Measurements from ENCODE around the gene FSIP1. TPM values are rescaled to one million over a fixed set of nuclear protein-coding genes. Genes with fewer than 3 reads are reported as not detected.

The FSIP1 gene
- total RNA-seq, 1 experiment from 2014 or later, result 0.61 TPM

DNA sequence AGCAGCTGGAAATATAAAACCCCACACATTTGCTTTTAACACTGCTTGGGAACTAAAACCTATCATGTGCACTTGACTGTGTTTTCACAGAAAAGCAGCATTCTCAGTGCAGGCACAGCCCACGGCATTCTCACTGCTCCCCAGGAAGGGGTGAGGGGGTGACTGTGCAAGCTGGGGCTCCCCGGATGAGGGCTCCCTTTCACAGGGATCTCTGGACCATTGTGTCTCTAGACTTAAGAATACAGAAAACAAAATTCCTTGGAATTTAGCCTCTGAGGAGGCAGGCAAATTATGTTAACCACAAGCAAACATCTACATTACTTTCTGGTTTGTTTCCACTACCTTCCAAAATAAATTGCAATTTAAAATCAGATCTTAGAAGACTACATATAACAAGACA, 100.3 kb downstream of the FSIP1 start:
- ChIA-PET CTCF (interaction anchor here (1.2 kb wide), 1 partner anchor 74 kb away, joined by 4 read pairs; no protein-coding TSS in a partner anchor), POLR2A (no interaction called here)
- TF ChIP-seq, protein P1, sequence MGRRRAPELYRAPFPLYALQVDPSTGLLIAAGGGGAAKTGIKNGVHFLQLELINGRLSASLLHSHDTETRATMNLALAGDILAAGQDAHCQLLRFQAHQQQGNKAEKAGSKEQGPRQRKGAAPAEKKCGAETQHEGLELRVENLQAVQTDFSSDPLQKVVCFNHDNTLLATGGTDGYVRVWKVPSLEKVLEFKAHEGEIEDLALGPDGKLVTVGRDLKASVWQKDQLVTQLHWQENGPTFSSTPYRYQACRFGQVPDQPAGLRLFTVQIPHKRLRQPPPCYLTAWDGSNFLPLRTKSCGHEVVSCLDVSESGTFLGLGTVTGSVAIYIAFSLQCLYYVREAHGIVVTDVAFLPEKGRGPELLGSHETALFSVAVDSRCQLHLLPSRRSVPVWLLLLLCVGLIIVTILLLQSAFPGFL (CRISPR knock-in tag; IDR thresholded peaks at IDR 0.05; ENCODE audit: borderline replicate concordance), result no peak
- TF ChIP-seq, protein P2, sequence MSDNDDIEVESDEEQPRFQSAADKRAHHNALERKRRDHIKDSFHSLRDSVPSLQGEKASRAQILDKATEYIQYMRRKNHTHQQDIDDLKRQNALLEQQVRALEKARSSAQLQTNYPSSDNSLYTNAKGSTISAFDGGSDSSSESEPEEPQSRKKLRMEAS (CRISPR knock-in tag; IDR thresholded peaks at IDR 0.05), result no peak
- TF ChIP-seq ZNF671 (CRISPR knock-in tag; IDR thresholded peaks at IDR 0.05) (no peak), GABPB1 (CRISPR knock-in tag; IDR thresholded peaks at IDR 0.05) (no peak), GTF2I (CRISPR knock-in tag; conservative IDR thresholded peaks at IDR 0.05) (no peak), ZNF416 (CRISPR knock-in tag; IDR thresholded peaks at IDR 0.05) (no peak), TEAD4 (CRISPR knock-in tag; IDR thresholded peaks at IDR 0.05) (no peak), EMX1 (CRISPR knock-in tag; IDR thresholded peaks at IDR 0.05) (no peak)
- TF ChIP-seq, protein P3, sequence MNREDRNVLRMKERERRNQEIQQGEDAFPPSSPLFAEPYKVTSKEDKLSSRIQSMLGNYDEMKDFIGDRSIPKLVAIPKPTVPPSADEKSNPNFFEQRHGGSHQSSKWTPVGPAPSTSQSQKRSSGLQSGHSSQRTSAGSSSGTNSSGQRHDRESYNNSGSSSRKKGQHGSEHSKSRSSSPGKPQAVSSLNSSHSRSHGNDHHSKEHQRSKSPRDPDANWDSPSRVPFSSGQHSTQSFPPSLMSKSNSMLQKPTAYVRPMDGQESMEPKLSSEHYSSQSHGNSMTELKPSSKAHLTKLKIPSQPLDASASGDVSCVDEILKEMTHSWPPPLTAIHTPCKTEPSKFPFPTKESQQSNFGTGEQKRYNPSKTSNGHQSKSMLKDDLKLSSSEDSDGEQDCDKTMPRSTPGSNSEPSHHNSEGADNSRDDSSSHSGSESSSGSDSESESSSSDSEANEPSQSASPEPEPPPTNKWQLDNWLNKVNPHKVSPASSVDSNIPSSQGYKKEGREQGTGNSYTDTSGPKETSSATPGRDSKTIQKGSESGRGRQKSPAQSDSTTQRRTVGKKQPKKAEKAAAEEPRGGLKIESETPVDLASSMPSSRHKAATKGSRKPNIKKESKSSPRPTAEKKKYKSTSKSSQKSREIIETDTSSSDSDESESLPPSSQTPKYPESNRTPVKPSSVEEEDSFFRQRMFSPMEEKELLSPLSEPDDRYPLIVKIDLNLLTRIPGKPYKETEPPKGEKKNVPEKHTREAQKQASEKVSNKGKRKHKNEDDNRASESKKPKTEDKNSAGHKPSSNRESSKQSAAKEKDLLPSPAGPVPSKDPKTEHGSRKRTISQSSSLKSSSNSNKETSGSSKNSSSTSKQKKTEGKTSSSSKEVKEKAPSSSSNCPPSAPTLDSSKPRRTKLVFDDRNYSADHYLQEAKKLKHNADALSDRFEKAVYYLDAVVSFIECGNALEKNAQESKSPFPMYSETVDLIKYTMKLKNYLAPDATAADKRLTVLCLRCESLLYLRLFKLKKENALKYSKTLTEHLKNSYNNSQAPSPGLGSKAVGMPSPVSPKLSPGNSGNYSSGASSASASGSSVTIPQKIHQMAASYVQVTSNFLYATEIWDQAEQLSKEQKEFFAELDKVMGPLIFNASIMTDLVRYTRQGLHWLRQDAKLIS (CRISPR knock-in tag; IDR thresholded peaks at IDR 0.05; ENCODE audit: borderline replicate concordance), result no peak
- TF ChIP-seq, protein P4, sequence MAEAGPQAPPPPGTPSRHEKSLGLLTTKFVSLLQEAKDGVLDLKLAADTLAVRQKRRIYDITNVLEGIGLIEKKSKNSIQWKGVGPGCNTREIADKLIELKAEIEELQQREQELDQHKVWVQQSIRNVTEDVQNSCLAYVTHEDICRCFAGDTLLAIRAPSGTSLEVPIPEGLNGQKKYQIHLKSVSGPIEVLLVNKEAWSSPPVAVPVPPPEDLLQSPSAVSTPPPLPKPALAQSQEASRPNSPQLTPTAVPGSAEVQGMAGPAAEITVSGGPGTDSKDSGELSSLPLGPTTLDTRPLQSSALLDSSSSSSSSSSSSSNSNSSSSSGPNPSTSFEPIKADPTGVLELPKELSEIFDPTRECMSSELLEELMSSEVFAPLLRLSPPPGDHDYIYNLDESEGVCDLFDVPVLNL (CRISPR knock-in tag; IDR thresholded peaks at IDR 0.05; ENCODE audit: borderline replicate concordance, low read depth), result no peak
- TF ChIP-seq, protein P5, sequence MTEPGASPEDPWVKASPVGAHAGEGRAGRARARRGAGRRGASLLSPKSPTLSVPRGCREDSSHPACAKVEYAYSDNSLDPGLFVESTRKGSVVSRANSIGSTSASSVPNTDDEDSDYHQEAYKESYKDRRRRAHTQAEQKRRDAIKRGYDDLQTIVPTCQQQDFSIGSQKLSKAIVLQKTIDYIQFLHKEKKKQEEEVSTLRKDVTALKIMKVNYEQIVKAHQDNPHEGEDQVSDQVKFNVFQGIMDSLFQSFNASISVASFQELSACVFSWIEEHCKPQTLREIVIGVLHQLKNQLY (CRISPR knock-in tag; IDR thresholded peaks at IDR 0.05), result no peak
- no peak overlapping the region for H3K27ac Mint-ChIP-seq
- no peaks in the 10 kb centered on the region for H3K36me3 Mint-ChIP-seq
- no peak for ATAC-seq
- H3K4me1 Mint-ChIP-seq, result no peaks in the 10 kb centered on the region
- H3K4me3 Mint-ChIP-seq, result no peak overlapping the region
- DNase-seq (ENCODE audit: low spot score), result no peak
- H3K9me3 Mint-ChIP-seq, result no peaks in the 10 kb centered on the region
- no peaks in the 10 kb centered on the region for H3K27me3 Mint-ChIP-seq (ENCODE audit: low read depth)

DNA sequence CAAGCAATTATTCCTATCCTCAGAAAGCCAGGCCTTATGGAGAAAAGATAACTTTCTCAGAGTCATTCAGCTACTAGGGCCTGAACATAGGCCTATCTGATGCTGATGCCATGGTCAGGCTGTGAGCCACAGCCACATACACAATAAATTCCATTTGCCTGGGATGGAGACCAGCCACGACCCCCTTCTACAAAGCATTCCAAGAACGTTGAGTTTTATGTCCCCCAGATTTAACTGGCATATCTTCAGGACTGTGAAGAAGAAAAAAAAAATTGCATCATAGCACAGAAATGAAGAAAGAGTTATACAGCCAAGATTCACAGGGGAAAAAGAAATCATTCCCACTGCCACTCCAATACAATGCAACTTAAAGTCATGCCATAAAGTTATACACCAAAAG, 101.8 kb downstream of the FSIP1 start:
- ChIA-PET POLR2A (no interaction called here), CTCF (no interaction called here)
- no peak overlapping the region for H3K27ac Mint-ChIP-seq
- no peak overlapping the region for H3K4me3 Mint-ChIP-seq
- ATAC-seq (no peak), DNase-seq (ENCODE audit: low spot score) (no peak)
- H3K9me3 Mint-ChIP-seq, result no peaks in the 10 kb centered on the region
- H3K4me1 Mint-ChIP-seq, result no peaks in the 10 kb centered on the region
- H3K27me3 Mint-ChIP-seq (ENCODE audit: low read depth), result no peaks in the 10 kb centered on the region
- no peak for TF ChIP-seq ETV6 (CRISPR knock-in tag; IDR thresholded peaks at IDR 0.05)
- TF ChIP-seq, protein P6, sequence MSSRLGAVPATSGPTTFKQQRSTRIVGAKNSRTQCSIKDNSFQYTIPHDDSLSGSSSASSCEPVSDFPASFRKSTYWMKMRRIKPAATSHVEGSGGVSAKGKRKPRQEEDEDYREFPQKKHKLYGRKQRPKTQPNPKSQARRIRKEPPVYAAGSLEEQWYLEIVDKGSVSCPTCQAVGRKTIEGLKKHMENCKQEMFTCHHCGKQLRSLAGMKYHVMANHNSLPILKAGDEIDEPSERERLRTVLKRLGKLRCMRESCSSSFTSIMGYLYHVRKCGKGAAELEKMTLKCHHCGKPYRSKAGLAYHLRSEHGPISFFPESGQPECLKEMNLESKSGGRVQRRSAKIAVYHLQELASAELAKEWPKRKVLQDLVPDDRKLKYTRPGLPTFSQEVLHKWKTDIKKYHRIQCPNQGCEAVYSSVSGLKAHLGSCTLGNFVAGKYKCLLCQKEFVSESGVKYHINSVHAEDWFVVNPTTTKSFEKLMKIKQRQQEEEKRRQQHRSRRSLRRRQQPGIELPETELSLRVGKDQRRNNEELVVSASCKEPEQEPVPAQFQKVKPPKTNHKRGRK (CRISPR knock-in tag; IDR thresholded peaks at IDR 0.05; ENCODE audit: borderline replicate concordance), result no peak
- no peak for TF ChIP-seq TCF7 (CRISPR knock-in tag; IDR thresholded peaks at IDR 0.05; ENCODE audit: low read depth)
- no peak for TF ChIP-seq NR3C1 (CRISPR knock-in tag; conservative IDR thresholded peaks at IDR 0.05; ENCODE audit: low read depth)
- TF ChIP-seq, protein P7, sequence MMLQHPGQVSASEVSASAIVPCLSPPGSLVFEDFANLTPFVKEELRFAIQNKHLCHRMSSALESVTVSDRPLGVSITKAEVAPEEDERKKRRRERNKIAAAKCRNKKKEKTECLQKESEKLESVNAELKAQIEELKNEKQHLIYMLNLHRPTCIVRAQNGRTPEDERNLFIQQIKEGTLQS (CRISPR knock-in tag; conservative IDR thresholded peaks at IDR 0.05), result no peak
- no peak for TF ChIP-seq MYBL2 (CRISPR knock-in tag; IDR thresholded peaks at IDR 0.05)
- TF ChIP-seq, protein P8, sequence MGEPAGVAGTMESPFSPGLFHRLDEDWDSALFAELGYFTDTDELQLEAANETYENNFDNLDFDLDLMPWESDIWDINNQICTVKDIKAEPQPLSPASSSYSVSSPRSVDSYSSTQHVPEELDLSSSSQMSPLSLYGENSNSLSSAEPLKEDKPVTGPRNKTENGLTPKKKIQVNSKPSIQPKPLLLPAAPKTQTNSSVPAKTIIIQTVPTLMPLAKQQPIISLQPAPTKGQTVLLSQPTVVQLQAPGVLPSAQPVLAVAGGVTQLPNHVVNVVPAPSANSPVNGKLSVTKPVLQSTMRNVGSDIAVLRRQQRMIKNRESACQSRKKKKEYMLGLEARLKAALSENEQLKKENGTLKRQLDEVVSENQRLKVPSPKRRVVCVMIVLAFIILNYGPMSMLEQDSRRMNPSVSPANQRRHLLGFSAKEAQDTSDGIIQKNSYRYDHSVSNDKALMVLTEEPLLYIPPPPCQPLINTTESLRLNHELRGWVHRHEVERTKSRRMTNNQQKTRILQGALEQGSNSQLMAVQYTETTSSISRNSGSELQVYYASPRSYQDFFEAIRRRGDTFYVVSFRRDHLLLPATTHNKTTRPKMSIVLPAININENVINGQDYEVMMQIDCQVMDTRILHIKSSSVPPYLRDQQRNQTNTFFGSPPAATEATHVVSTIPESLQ (CRISPR knock-in tag; IDR thresholded peaks at IDR 0.05), result no peak
- no peak for TF ChIP-seq NR2C2 (CRISPR knock-in tag; IDR thresholded peaks at IDR 0.05)
- no peak for TF ChIP-seq ZNF232 (CRISPR knock-in tag; IDR thresholded peaks at IDR 0.05)
- no peak for TF ChIP-seq CBFB (CRISPR knock-in tag; IDR thresholded peaks at IDR 0.05; ENCODE audit: low read depth)
- no peaks in the 10 kb centered on the region for H3K36me3 Mint-ChIP-seq
